Inflammatory macrophage treated with lipopolysaccharide for 4 hours (primary cell): ENCODE data around the gene PPBP.

ENCODE experiments used
- DNase-seq: peaks from one replicate; pipeline ENCODE4 v3.0.0-alpha.2; 2020

The PPBP gene

DNA sequence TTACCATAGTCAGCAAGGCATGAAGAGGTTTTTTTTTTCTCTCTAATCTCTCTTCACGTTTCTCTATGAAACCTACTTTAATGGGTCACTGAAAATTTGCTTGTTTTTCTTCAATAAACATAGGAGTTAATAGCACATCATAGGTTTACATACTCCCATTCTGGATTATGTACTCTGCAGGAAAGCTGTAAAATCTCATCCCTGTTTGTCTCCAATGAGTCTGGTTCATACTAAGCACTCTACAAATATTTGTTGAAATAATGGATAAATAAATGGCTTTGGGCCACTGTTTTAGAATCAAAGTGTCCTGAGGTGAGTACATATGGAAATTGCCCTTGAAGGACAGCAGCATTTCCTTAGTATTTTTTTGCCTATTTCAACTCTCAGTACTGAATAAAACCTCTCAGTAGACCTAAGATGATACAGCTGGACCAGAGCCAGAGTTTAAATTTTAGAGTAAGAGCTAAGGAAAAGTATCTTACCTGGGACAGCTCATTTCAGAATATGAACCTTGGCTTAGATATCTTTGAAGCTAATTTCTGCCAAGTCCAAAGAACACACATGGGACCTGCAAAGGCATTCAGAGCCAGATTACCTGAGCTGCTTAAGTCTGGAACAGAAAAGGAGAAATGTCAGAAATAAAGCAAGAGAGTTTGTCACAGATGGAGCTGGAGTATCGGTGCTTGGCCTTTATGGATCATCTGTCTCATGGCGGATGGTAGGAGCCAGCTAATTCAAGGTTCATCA is 40.6 kb downstream of the PPBP start:
- no peak for DNase-seq

DNA sequence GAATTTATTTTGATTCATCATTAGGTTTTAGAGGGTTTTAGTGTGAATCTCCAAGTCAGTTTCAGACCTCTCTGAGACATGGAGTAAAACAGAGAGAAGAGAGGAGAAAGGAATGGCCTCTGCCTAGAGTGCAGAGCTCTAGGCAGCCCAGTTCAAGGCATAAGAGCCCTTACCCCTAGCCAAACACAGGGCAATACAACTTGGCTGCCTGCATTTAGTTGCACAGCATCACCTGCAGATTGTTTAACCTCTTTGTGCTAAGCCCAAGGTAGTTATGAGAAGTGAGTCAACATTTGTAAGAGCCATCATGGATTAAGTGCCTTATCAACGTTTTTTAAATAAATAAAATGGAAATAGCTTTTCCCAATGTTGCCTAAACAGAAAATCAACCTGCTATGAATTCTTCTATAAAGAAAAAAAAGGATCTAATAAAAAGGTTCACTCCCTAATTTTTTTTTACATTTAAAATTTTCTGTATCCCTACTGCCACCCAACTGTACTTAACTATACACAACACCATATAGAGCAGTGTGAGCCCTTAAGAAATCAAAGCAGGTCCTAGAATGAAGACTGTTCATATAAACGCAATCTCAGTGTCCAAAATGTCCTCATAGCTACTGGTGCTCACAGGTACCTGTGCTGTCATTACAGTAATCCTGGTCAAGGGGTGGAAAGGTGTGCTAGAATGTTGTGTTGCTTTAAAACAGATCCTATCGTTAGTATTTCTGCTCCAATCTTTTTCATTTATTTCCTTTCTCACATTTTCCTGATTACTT is 42.1 kb downstream of the PPBP start:
- no peak for DNase-seq

DNA sequence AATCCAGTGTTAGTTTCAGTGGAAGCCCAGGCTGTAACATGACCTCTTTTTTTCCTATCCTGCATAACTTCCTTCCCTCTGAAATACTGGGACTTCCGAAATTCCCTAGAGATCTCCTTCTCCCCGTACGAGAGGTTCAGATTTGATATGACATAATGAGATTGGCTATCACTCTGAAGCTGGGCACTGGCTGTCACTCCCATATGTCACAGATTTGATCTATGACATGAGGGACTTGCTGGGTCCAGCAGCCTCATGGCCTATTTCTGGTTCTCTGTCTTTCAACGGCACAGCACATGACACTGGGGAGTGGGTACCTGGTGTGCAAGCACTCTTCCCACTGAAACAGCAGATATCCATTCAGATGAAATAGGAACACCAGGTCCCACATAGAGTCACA is 42.9 kb downstream of the PPBP start:
- DNase-seq, result no peak

DNA sequence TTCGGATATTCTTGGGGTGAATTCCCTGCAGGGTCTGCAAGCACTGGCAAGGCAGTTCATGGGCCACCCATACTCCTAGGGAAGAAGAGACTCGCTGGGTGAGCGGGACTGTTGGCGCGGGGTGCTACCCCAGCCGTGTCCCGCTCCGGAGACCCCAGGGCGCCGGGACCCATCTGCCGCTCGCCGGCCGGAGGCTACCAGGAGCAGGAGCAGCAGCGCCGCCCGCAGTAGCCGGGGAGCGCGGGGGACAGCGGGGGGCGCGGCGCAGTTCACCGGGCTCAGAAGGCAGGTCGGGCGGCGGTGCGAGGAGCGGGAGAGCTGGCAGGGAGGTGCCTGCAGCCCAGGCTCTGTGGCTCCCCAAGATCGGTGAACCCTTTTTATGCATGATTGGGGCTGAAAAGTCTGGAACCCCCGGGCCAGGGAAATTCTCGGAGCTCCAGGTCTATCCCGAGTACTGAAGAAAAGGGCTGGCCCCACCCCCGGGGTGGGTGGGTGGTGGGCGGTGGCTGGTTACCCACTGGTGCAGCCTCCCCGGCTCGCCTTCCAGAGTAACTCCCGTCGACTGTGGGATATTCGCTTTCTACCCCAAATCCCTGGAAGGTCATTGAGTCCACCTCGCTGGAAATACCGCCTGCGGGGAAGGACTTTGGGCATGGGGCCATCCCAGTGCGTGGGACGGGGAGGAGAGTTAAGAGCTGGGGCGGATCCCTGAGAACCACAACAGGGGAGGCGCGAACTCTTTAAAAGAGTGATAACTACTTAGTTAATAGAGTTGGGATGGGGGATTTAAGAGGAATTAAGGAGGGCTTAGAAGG is 43.7 kb downstream of the PPBP start:
- peak; percentile 11 for DNase-seq

DNA sequence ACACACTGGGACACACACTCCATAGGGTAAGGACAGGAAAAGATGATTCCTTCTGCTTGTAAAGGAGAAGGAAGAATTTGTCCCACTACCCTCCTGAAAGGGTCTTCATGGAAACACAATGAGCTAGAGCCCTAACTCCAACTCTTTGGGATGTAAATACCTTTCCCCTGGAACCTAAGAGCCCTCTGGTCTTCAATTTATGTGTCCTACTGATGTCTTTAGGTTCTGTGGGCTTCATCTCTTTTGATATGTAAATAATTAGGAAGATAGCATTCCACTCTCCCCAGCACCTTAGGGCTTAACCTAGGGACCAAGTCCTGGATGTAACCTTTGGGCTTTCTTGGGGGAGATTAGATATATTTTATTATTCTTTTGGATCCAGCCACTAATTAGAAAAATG is 44.4 kb downstream of the PPBP start:
- DNase-seq, result no peak

DNA sequence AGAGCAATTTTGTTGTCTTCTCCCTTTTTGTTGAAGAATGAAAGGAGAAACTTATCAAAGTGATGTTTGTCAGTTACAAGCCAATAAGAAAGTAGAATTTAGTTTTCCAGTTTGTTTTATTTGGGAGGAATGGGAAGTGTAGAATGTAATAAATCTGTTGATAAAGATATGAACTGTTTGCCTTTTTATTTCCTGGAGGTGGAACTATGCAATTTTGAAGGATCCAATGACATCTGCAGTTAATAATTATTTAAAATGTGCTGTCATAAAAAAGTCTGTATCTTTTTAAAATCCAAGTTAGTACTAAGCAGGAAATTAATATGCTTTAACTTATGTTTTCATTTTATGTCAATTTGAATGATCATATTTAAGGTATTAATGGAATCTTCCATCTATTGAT is 51.0 kb downstream of the PPBP start:
- no peak for DNase-seq
